GM12874 (cell line): Measurements from ENCODE around the gene MS4A4E.

Source experiments
- TF ChIP-seq, protein P1 (sequence below): IDR thresholded peaks from 2 replicates; pipeline ENCODE4 v1.5.1; 2011; ENCODE audit warnings: low read depth, mild to moderate bottlenecking, control low read depth, low read length, moderate library complexity; ENCODE audit not compliant: insufficient read depth

Gene MS4A4E

DNA sequence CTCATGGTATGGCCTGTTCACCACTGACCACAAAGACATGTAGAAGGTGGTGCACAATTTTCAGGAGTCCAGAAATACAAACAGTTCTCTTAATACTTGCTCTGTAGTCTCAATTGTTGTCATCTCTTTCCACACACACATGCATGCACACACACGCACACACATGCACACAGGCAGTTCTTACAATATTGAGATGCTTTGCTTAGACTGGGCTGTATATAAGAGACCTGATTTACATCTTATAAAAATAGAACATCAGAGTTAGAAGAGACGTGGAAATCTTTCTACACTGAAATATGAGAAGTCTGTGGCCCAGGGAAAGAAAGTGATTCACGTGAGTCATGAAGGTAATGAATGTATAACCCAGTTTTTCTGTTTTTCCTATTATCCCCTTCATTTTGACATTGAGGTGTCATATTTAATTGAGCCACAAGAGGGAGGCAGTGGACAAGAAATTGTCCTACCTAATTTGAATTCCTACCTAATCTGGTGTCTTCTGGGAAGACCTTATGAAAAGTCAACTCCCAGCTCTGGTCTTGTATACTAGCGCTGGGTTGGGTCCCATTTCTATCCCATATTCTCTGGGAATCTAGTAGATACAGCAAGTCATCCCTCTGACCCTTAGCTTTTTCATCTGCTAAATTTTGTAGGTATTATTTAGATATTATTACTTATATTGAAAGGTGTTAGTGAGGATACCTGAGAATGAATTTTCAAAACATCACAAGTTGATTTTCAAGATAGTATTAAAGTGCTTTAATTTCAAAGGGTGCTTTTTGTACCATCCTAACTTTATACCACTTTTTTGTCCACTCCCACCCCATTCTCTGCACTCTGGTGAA lies 22.7 kb upstream of the MS4A4E start:
- TF ChIP-seq, protein P1, sequence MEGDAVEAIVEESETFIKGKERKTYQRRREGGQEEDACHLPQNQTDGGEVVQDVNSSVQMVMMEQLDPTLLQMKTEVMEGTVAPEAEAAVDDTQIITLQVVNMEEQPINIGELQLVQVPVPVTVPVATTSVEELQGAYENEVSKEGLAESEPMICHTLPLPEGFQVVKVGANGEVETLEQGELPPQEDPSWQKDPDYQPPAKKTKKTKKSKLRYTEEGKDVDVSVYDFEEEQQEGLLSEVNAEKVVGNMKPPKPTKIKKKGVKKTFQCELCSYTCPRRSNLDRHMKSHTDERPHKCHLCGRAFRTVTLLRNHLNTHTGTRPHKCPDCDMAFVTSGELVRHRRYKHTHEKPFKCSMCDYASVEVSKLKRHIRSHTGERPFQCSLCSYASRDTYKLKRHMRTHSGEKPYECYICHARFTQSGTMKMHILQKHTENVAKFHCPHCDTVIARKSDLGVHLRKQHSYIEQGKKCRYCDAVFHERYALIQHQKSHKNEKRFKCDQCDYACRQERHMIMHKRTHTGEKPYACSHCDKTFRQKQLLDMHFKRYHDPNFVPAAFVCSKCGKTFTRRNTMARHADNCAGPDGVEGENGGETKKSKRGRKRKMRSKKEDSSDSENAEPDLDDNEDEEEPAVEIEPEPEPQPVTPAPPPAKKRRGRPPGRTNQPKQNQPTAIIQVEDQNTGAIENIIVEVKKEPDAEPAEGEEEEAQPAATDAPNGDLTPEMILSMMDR, result peak; percentile 45; the same call in 1 of the 2 replicates

DNA sequence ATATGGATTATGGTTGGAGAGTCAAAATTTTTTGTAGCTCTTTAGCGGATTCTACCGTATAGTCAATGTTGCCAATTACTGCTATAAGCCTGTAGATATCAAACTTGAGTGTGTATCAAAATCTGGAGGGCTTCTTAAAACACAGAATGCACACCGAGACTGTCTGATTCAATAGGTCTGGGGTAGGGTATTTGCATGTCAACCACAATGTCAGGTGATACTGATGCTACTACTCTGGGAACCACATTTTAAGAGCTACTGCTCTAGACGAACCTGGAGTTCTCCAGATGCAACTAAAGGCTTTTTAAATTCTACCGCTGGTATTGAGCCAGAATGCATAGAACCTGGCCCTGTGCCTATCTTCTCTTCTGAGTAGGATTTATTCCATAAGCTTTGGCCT lies 21.7 kb upstream of the MS4A4E start:
- TF ChIP-seq, protein P1, result no peak

DNA sequence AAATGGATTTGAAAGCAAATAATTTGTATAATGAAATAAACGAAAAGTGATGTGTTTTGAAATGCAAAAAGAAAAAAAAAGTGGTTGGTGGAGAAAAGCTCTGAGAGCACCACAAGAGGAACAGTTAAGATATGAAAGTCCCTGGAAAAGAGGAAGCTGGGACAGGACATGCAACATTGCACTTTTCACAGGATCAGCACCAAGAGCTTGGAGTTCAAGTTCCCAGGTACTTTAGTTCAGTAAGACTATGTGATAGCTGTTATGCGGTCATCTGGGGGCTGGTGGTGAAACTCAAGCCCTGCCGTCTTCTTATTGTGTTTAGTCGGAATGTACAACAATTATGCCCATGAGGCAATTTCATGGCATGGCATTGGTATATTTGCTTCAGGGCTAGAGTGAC lies 20.5 kb upstream of the MS4A4E start:
- TF ChIP-seq, protein P1, result no peak

DNA sequence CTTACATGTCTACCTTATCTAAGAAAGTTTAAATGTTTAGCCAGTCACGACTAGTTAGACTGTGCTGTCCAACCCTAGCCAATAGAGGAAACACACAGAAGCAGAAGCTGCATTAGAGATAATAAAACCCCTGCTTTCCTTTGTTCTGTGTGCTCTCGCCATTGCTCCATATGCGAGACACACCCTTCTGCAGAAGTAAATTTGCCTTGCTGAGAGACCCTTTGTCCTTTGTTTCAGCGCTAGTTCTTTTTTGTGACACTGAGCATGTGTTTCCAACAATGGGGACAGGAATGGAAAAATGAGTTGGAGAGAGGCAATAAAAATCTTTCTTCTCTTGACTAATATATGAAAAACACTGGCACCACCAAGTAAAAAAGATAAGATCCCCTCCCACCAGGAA lies 18.1 kb upstream of the MS4A4E start:
- TF ChIP-seq, protein P1, result no peak

- TF ChIP-seq, protein P1, result no peak
These were observed 15.2 kb upstream of the MS4A4E start for GRCh38 chr11:60257956-60258722.

GRCh38 chr11:60252213-60253108 lies 9.5 kb upstream of the MS4A4E start:
- TF ChIP-seq, protein P1, result no peak
